ENCODE measurements around the gene HMX3.
"Not testable (repeated sequence)": the region's sequence is repeated elsewhere in the genome, so short reads cannot be mapped to it uniquely, and the experiment has no call there.

HMX3 gene

DNA sequence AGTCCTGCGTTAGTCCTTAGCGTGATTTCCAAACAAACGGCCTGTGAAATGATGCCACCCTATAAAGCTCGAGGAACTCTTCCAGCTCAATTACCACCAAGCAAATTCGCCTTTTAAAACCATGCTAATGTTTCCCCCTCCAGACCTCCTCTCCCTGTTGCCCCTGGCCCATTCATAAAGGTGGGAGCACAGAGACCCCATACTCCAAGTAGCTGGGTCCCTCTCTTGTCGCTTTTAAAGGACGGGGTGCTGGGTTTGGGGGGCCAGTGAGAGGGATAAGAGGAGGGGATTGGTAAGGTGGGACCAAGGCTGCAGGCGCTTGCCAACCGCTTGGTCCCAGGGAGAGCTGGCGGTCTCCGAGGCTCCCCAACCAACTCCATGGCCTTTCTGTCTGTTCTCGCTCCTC is 13.4 kb downstream of the HMX3 start:
- DNase-seq = no peak

DNA sequence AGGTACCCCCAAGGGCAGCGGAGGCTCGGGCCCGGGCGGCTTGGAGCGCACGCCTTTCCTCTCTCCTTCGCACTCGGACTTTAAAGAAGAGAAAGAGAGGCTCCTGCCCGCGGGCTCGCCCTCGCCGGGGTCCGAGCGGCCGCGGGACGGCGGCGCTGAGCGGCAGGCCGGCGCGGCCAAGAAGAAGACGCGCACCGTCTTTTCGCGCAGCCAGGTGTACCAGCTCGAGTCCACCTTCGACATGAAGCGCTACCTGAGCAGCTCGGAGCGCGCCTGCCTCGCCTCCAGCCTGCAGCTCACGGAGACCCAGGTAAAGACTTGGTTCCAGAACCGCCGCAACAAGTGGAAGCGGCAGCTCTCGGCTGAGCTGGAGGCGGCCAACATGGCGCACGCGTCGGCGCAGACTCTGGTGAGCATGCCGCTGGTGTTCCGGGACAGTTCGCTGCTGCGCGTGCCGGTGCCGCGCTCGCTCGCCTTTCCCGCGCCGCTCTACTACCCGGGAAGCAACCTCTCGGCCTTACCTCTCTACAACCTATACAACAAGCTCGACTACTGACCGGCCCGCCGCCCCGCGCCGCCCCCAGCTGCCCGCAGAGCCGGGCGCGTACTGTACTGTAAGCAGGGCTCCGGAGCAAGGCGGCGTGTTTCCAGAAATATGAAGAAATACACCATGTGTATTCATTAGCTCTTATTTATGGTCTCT is 13.9 kb downstream of the HMX3 start:
- no peak for DNase-seq

DNA sequence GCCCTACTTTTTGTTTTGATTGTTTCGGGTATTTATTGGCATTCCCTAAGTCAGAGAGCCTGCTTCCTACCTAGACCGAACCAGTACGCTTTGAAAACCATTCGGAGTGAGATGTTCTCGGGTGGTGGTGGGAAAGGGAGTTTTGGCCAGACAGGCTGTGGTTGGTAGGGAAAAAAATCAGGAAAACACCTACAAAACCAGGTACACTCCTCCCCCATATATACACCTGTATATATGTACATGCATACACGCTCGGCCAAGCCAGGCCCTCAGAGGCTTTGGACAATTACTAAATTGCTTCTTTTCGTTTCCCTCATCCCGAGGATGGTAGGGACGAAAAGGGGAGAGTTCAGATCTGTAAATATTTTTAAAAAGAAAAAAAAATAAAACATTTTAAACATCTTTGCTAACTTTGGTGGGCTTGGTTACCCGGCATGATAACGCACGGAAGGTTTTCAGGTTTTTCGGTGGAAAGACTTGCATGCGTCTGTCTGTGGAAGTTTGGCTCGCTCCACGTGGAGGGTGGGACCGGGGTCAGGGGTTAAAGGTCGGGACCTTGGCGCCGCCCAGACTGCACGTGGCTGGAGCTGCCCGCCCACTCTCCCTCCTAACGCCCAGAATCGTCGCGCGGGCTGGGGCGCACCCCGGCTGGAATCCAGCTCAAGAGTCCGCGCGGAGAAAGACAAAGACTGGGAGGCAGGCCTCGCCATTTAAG is 14.7 kb downstream of the HMX3 start:
- no peak for DNase-seq

DNA sequence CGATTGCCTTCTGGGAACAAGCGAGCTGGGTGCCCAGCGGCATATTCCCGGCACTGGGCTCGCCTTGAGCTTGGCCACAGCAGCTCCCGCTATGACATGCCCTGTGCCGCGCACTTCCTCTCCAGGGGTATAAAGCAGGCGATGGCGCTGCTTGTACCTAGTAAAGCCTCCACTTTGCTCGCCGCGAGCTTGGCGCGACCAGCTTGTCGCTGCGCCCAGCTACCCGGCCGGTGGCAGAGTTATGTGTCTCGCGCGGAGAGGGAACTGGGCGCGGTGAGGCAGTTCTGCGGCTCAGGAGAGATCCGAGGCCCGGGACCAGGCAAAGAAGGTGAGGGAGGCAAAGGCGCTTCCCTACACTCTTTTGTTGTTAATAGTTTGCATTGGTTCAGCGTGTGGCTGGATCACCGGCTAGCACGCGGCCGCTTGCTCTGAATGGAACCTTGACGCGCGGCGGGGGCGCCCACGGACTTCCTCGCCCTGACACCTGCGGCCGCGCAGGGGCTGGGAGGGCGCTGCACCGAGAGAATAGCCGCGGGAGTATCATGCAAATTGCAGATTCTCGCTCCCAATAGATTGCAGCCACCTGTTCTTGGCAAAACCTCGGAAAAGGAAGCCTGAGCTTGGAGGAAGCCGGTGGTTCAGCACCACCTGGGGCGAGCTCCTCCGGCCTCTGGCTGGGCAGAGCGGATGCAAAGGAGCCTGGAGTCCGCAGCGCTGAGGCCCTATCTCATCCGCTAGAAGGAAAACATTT is 15.4 kb downstream of the HMX3 start:
- DNase-seq = no peak

DNA sequence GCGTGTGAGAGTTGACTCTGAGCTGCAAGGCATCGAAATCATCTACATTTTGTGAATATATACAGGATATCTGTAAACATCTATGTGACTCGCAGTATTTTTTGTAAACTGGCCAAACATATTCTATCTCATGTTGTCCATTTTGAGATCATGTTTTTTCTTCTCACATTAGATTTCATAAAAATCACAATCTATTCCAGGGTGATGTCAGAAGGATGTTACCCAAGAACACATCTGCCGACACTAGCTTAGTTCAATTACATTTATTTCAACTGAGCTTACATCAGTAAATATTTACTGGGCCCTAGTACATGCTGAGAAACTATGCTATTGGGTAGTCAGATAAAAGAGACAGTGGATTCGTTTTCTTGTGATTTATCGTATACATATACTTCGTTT is 16.0 kb downstream of the HMX3 start:
- no peak for DNase-seq

DNA sequence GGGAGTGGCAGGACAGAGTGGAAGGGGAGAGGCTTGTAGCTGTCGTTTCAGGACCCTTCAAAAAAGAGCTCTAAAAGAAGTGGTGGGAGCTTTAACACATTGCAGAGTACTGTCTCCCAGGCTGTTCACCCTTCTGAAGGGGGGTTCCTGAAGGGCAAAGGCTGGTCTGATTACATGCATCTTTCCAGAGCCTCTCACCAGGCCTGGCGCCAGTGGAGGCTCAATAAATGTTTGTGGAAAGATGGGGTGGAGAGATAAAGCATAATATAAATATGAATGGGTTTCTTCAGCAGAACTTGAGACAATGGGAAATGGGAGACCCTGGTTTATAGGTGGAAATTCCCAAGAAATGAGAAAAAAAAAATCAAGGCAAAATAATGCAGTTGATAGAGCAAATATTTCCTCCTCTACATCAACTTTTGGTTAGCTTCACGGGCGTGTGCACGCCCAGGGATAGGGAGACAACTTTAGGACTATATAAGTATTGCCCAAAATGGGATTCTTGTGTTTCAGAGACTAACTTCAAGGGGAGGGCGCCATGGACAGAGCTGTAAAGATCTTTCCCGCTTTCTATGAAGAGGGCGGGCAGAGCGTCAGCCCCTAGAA is 17.8 kb downstream of the HMX3 start:
- no peak for DNase-seq

DNA sequence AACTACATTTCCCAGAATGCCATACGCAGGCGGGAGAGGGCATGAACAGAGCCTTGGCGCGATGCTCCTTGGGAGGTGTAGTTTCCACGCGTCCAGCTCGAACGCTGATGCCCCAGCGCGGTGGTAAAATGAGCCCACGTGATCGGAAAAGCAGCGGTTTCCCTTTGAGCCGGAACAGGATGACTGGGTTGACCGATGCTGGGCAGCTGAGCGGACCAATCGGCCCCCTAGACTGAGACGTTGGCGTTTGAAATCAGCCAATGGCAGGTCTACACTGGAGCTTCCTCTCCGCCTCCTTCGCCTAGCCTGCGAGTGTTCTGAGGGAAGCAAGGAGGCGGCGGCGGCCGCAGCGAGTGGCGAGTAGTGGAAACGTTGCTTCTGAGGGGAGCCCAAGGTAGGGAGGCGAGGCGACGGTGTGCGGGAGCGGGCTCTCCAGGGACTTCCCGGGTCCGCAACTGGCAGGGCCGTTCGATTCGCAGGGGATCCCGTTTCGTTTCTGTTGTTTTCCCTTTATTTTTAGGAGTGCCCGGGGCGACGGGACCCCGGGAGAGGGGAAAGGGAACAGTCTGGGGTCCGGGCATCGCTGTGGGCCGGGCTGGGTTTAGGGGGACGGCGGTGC is 18.4 kb downstream of the HMX3 start, which contains the start of gene BUB3:
BUB3 (plus strand) TSS at position 311 of the 619 bp plus-strand sequence. CDS start 516 bp downstream, outside the sequence.
- DNase-seq = peak; percentile 99

DNA sequence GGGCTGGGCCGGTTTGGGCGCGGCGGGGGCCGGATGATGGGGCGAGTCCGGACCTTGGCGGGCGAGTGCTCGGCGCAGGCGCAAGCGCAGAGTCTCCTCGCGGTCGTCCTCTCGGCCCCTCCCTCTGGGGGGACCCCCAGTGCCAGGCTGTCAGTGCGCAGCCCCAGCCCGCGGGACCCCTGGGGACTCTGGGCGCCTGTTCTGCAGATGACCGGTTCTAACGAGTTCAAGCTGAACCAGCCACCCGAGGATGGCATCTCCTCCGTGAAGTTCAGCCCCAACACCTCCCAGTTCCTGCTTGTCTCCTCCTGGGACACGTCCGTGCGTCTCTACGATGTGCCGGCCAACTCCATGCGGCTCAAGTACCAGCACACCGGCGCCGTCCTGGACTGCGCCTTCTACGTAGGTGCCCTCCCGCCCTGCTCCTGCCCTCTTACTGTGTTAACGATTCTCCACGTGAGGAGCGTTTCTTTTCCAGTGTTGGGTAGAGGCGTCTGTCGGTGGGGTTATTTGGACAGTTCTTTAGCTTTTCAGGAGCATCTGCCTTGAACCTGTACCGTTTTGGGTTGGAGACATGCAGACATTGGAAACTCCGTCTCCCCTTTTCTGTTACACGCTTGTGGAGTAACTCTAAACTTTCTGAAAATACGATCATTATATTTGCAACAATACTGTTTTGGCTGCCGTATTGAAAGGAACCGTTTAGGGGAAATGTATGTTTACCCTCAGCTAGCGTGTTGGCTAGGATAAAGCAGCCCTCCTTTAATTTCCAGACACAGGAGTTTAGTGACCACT is 19.1 kb downstream of the HMX3 start:
- no peak for DNase-seq

DNA sequence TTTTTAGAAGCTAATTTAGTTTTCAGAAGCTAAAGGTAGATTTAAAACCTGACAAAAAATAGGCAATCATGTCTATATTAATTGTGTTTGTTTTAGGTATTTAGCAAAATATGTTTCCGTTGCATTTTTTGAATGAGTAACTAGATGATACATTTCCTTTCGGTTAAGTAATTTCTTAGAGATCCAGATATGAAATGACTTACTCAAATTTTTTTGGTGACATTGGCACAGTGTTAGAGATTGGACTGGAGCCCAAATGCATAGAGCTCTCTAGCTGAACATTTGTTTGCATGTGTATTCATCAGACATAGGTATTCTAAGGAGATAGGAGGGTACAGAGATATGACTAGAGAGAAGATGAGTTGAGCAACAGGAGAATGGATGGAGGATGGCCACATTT is 20.3 kb downstream of the HMX3 start:
- no peak for DNase-seq

DNA sequence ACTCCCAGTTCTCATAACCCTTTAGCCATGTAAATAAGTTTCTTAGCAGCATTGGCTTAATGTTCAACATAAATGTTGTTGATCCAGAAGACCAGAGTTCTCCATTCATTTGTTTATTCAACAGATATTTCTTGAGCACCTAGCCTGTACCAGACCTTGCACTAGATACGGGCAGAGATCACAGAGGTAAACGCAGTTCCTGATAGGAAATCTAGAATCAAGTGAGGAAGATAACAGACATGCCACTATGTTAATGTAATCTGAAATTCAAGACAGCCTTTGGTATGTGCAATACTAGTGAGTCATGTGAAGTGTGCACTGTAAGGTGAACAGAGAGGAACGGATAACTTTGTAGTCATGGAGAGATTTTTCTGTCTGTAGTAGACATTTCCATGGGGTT is 21.4 kb downstream of the HMX3 start:
- no peak for DNase-seq

DNA sequence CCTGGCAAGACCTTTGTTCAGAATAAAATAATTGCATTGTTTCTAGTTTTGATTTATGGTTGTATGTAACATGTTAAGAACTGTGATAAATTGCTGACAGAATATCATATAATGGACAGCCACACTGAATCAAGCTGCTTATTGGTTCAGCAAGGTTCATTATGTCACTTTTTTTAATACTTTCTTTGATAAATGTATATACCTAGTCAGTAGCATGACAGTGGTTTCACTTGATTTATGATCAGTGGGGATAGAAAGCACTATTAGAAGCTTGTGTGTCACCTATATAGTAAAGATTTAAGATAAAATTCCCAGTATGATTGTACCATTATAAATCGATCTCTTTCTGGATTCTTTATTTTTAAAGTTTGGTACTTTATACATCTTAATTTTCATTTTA is 22.9 kb downstream of the HMX3 start:
- DNase-seq = no peak

DNA sequence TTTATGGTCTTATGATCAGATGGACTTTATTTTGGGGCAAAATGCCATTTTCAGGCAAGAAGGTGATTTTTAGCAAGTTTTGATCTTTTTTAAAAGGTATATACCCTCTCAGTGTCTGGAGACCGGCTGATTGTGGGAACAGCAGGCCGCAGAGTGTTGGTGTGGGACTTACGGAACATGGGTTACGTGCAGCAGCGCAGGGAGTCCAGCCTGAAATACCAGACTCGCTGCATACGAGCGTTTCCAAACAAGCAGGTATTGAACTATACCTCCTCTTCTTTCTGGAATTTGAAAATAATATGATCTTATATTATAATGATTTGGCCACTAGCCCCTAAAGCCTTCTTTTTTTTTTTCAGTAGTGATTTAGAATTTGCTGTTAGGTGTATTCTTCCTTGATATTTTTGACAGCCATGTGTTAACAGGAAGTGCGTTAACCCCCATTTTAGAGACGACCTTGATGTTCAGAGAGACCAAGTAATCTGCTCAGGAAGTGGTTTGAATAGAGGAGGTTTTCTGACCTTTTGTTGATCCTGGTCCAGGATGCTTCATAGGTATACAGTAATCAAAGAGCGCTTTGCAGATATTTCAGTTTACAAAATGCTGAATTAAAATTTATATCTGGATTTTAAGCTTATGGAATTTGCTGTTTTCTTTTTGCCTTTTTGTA is 24.7 kb downstream of the HMX3 start:
- DNase-seq = no peak

DNA sequence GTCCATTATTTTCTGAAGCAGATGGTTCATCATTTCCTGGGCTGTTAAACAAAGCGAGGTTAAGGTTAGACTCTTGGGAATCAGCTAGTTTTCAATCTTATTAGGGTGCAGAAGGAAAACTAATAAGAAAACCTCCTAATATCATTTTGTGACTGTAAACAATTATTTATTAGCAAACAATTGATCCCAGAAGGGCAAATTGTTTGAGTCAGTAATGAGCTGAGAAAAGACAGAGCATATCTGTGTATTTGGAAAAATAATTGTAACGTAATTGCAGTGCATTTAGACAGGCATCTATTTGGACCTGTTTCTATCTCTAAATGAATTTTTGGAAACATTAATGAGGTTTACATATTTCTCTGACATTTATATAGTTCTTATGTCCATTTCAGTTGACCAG is 28.5 kb downstream of the HMX3 start:
- DNase-seq = no peak

DNA sequence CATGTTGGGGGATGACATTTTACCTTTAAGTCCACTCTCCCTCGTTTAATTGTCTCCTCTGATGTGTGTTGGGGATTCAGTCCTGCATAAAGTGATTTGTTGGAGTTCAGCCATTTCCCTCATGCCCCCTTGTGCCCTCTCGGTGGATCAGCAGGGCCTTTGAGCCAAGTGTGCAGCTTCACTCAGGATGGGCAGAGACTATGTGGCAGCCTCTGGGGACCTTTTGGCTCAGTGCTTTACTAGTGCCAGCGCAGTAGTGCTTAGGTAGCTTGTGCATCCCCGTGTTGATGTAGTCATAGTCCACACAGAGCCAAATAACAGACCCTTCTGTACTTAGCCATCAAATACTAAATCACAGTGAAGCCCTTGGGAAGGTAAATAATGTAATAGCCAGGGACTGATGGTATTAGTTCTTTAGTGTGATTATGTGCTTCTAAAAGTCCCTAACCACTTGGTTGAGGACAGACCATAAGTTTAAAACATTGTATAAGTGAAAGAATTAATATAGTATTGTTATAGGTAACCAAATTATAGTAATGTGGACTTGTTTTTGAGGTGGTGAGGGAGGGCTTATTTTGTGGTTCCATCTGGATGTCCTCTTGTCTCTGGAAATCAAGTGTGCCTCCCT is 29.8 kb downstream of the HMX3 start:
- DNase-seq = no peak

DNA sequence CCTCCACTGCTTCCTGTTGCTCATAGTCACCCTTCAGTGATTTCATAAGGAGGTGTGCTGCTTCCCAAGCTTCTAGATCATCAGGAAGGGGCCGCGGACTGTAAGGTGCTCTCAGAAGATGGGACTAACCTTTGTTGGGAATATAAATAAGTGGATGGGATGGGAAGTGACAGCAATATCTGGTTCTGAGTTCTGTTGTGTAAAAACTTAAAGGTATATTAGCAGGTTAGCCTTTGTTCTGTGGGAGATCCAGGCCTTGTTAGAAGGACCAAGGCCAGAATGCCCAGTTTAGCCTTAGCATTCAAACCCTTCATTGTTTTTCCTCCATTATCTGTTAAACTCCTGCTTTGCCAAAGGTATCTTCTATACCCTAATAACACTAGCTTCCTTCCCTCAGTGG is 30.8 kb downstream of the HMX3 start:
- DNase-seq = no peak

DNA sequence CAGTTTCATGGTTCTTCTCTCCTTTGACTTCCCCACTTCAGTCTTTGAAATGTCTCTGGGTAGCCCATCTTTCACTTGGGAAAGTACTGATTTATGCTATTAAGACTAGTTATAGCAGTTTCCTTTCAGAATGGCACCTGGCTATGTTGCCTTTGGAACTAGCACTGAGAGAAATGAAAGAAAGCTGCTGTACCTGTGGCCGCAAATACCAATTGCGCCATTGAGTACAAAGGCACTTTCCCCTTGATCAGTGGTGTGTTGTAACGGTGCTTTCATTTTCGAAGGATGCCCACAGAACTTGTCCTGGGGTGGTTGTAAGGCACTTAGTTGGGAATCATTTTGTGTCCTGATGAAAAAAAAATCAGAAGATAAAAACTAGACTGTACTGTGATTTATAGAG is 35.2 kb downstream of the HMX3 start:
- no peak for DNase-seq

DNA sequence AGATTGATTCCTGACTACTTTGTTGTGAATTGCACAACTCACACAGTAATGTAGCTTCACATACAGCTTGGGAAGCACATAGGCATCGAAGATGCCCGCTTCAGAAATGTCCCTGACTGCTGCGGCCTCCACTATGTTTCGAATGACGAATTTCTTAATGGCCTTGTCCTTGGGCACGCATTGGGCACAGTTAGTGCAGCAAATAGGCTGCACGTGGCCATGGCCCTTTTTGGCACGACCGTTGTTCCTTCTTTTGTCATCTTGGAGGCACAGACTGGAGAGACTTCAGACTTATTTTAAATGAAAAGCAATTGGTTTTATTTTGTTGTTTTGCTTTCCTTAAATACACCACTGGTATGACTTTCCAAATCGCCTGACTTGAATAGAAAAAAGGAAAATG is 35.8 kb downstream of the HMX3 start:
- DNase-seq = not testable (repeated sequence)

DNA sequence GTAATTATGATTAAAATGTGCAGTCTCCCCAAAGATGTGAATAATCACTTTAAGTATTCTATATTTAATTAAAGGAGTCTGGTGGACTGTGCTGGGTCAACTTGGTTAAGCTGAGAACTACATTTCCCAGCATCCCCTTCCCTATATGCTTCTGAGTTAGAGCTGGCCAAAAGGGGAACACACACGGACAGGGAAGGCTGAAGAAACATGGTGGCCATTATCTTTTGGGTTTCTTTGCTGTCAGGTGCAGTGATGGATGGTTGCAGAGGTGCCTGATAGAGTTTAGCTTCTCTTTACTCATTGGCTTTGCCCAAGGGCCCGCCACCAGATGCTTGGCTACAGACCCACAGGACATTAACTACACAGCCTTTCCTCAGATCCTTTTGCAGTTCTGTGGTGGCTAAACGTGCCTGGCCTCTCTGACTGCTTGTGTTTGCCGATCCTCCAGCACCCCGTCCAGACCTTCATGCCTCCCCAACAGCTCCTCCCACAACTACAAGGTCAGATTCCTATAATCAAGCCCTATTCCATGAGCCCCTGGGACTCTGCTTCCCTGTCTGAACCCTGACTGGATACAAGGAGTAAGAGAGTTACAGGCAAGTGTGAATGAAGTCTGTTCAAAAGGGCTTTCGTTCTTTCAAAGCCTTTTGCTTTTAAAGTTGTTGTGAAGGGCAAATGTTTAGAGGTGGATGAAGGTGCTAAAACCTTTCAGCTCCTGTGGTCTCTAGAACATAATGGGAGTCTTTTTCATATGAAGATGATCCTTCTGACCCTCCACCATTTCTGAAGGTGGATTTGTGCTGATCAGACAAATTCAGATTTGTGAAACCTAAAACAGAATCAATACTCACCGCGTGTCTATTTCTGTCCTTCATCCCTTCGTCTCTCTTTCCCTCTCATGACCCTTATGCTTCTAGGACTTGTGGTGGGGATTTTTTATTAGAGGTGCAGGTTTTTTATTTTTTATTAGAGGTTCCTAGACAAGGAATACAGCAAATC is 39.9 kb downstream of the HMX3 start:
- DNase-seq = no peak

DNA sequence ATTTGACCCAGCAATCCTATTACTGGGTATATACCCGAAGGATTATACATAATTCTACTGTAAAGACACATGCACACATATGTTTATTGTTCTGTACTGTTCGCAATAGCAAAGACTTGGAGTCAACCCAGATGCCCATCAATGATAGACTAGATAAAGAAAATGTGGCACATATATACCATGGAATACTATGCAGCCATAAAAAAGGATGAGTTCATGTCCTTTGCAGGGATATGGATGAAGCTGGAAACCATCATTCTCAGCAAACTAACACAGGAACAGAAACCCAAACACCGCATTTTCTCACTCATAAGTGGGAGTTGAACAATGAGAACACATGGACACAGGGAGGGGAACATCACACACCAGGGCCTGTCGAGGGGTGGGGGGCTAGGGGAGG is 42.6 kb downstream of the HMX3 start:
- not testable (repeated sequence) for DNase-seq

Measured in SHP77 treated with DMSO at 0.1 percent for 48 hours (cell line).